K562 (cell line): ENCODE data around the gene GABPB2.

Source experiments
- CBFA2T2 ChIP-seq: fragments of 450-650 bp; conservative IDR thresholded peaks from 2 replicates; pipeline ENCODE4 v1.6.1; 2017; ENCODE audit warnings: mild to moderate bottlenecking
- CTCF ChIP-seq, 3 experiments: IDR thresholded peaks in 2 of 3; conservative IDR thresholded peaks in 1 of 3; 2 replicates each; pipeline ENCODE4 v1.5.1; 2011 to 2012; ENCODE audit warnings: low read length in 3 of 3, mild to moderate bottlenecking in 3 of 3, control low read depth in 2 of 3, improper control_type of control experiment in 1 of 3, inconsistent platforms in 1 of 3, low read depth in 1 of 3, mixed read lengths in 1 of 3, moderate library complexity in 1 of 3; ENCODE audit not compliant: insufficient read depth in 2 of 3
- HCFC1 ChIP-seq: IDR thresholded peaks from 2 replicates; pipeline ENCODE4 v1.6.1; 2012; ENCODE audit warnings: low read depth, low read length, improper control_type of control experiment
- HMGN3 ChIP-seq: IDR thresholded peaks from 2 replicates; pipeline ENCODE4 v1.6.1; 2011; ENCODE audit warnings: borderline replicate concordance, low read depth, mild to moderate bottlenecking, mixed read lengths, low read length; ENCODE audit not compliant: insufficient read length; ENCODE audit errors: extremely low read depth
- KAT7 ChIP-seq: sonication (generic); formaldehyde crosslinking; IDR thresholded peaks from 2 replicates; pipeline ENCODE4 v1.8.0; 2022; ENCODE audit warnings: missing genetic modification reagents, mild to moderate bottlenecking, borderline replicate concordance
- RAD21 ChIP-seq, 2 experiments: fragments of 250-450 bp in 1 of 2; fragments of 450-650 bp in 1 of 2; sonication (Bioruptor Pico) in 1 of 2; formaldehyde crosslinking in 1 of 2; IDR thresholded peaks in 1 of 2; conservative IDR thresholded peaks in 1 of 2; 2 replicates each; pipeline versions ENCODE4 v1.4.0 to v1.8.0; 2020 to 2022; ENCODE audit warnings: mild to moderate bottlenecking in 2 of 2, moderate library complexity in 1 of 2
- RAD51 ChIP-seq: fragments of 450-650 bp; IDR thresholded peaks from 2 replicates; pipeline ENCODE4 v1.7.1; 2016; ENCODE audit warnings: low read depth, mild to moderate bottlenecking, borderline replicate concordance
- ZFX ChIP-seq: sonication (generic); formaldehyde crosslinking; IDR thresholded peaks from 2 replicates; pipeline ENCODE4 v1.8.0; 2022; ENCODE audit warnings: mild to moderate bottlenecking, missing genetic modification reagents, moderate library complexity
- ZNF23 ChIP-seq: fragments of 250-450 bp; sonication (Bioruptor Pico); IDR thresholded peaks from 2 replicates; pipeline ENCODE4 v1.4.0; 2020; ENCODE audit warnings: mild to moderate bottlenecking
- ZNF431 ChIP-seq: sonication (generic); formaldehyde crosslinking; IDR thresholded peaks from 2 replicates; pipeline ENCODE4 v1.8.0; 2022; ENCODE audit warnings: mild to moderate bottlenecking, missing genetic modification reagents
- ZNF785 ChIP-seq: fragments of 250-450 bp; sonication (Bioruptor Pico); IDR thresholded peaks from 2 replicates; pipeline ENCODE4 v1.4.0; 2020; ENCODE audit warnings: mild to moderate bottlenecking

- TF ChIP-seq CBFA2T2 (no peak), ZNF431 (CRISPR knock-in tag) (no peak), HMGN3 (no peak), RAD51 (no peak), HCFC1 (no peak), ZNF785 (CRISPR knock-in tag) (no peak), CTCF (IDR thresholded peaks at IDR 0.05 in 2 of 3, conservative IDR thresholded peaks at IDR 0.05 in 1 of 3; ENCODE audit: insufficient read depth in 2 of 3, low read depth in 1 of 3, low read length in 3 of 3) (no peak), ZNF23 (CRISPR knock-in tag) (no peak), KAT7 (CRISPR knock-in tag) (no peak), ZFX (no peak), RAD21 (CRISPR knock-in tag; conservative IDR thresholded peaks at IDR 0.05 in 1 of 2, IDR thresholded peaks at IDR 0.05 in 1 of 2) (no peak)
These were observed 94.2 kb downstream of the GABPB2 start for GRCh38 chr1:151164732-151165280.
